GM12892 (cell line): ENCODE results near the gene RPL14.
A peak's percentile ranks its signal among the peaks of the same experiment; 100 is the strongest.
"Not testable (repeated sequence)": the region's sequence is repeated elsewhere in the genome, so short reads cannot be mapped to it uniquely, and the experiment has no call there.

Experiments used
- DNase-seq: peaks from one replicate; pipeline ENCODE4 v3.0.0; 2011; ENCODE audit not compliant: insufficient read length
- FAIRE-seq: peaks from 2 replicates; lab custom pipeline; 2011; peaks lifted over from hg19 to GRCh38; lab: Jason Lieb, UNC
- POLR2A ChIP-seq: IDR thresholded peaks from 2 replicates; pipeline ENCODE4 v1.6.1; 2011; ENCODE audit warnings: low read depth, low read length, control low read depth
- POLR2AphosphoS5 ChIP-seq: IDR thresholded peaks from 2 replicates; pipeline ENCODE4 v1.6.1; 2011; ENCODE audit warnings: low read depth, low read length, control low read depth
- TAF1 ChIP-seq: IDR thresholded peaks from 2 replicates; pipeline ENCODE4 v1.6.1; 2011; ENCODE audit warnings: low read depth, mild to moderate bottlenecking, control low read depth, low read length, borderline replicate concordance

RPL14 gene

GRCh38 chr3:40452562-40452875, 4.6 kb upstream of the RPL14 start:
- FAIRE-seq, result no peak
- no peak for DNase-seq
- TF ChIP-seq POLR2A (no peak), POLR2AphosphoS5 (no peak), TAF1 (no peak)

DNA sequence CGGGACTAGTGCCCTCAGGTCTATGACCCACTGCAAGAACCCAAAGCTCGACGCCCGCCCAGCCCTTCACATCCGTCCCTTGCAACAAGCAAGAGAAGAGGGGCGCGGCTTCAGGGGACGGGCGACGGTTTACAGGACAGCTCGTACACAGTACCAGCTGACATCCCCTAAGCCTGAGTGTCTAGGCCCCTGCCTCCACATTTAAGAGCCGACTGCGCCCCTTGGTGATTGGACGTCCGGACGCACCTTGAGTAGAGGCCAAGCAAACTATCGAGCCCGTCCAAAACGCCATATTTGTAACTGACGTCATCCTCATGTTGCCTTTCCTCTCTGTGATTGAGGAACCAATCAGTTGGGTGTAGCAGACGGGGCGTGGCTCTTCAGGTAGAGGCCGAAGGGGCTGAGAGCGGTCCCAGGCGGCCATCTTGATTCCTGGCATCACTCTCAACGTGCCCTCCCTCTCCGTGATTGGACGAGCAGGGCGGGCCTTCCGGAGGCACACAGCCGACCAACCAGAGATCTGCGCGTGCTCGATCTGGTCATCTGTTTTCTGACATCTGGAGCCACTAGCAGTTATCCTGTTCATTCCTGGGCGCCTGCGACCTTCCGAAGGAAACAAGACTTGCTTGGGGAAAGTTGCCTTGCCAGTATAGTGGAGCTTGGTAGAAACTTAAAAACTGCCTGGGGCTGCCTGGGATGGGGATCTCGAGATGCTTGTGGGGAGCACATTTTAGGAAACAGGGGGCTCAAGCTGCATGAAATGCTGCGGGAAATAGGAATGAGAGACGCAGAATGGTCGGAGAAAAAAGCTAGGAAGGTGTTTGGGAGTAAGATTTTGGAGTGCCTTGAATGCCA, 4.0 kb upstream of the RPL14 start:
- FAIRE-seq, result peak; percentile 99
- peak; percentile 89 for DNase-seq
- TF ChIP-seq TAF1, result peak; percentile 76
- peak; percentile 83 for TF ChIP-seq POLR2AphosphoS5
- peak; percentile 81; the same call in 1 of the 2 replicates for TF ChIP-seq POLR2A

GRCh38 chr3:40453933-40454332, 3.2 kb upstream of the RPL14 start:
- TF ChIP-seq POLR2A (no peak), POLR2AphosphoS5 (no peak), TAF1 (no peak)
- DNase-seq, result no peak
- no peak for FAIRE-seq

DNA sequence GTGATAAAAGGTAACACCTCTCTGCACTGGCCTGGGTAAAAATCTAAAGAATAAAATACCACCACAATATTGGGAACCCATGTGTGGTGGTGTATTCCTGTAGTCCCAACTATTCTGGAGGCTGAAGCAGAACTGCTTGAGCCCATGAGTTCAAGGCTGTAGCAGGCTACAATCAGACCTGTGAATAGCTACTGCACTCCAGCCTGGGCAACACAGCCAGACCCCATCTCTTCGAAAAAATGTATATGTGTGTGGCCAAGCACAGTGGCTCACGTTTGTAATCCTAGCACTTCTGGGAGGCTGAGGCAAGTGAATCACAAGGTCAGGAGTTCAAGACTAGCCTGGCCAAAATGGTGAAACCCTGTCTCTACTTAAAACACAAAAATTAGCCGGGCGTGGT, 1.8 kb upstream of the RPL14 start:
- no peak for FAIRE-seq
- no peak for DNase-seq
- TF ChIP-seq POLR2AphosphoS5 (no peak), TAF1 (no peak), POLR2A (no peak)

- FAIRE-seq (no peak), DNase-seq (no peak)
- no peak for TF ChIP-seq TAF1
- no peak for TF ChIP-seq POLR2A
- no peak for TF ChIP-seq POLR2AphosphoS5
These were observed 730 bp upstream of the RPL14 start for GRCh38 chr3:40456279-40456939.

- FAIRE-seq (no peak), DNase-seq (no peak)
- TF ChIP-seq POLR2A (no peak), POLR2AphosphoS5 (no peak), TAF1 (no peak)
These were observed 1.3 kb downstream of the RPL14 start for GRCh38 chr3:40458473-40458872.

DNA sequence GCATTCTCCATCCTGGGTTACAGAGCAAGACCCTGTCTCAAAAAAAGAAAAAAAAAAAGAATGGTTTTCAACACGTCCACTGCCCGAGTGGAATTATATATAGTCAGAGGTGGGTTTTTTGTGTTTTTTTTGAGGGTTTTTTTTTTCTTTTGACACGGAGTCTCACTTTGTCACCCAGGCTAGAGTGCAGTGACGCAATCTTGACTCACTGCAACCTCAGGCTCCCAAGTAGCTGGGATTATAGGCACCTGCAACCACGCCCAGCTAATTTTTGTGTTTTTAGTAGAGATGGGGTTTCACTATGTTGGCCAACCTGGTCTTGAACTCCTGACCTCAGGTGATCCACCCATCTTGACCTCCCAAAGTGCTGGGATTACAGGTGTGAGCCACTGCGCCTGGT, 3.3 kb downstream of the RPL14 start:
- FAIRE-seq, DNase-seq: not testable (repeated sequence)

DNA sequence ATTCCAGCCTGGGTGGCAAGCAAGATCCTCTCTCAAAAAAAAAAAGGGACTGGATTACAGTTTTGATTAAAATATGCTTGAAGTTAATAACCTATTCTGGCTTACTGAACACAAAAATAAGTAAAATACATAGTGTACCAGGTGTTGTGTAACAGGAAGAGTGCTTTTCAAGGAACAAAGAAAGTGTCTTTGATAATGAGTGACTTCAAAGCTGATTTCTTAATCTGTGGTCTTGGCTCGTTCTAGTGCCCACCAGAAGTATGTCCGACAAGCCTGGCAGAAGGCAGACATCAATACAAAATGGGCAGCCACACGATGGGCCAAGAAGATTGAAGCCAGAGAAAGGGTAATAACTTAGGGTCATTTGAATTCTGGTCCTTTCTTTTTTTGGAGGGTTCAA, 4.0 kb downstream of the RPL14 start:
- DNase-seq (no peak), FAIRE-seq (no peak)
- TF ChIP-seq TAF1 (no peak), POLR2A (no peak), POLR2AphosphoS5 (no peak)

DNA sequence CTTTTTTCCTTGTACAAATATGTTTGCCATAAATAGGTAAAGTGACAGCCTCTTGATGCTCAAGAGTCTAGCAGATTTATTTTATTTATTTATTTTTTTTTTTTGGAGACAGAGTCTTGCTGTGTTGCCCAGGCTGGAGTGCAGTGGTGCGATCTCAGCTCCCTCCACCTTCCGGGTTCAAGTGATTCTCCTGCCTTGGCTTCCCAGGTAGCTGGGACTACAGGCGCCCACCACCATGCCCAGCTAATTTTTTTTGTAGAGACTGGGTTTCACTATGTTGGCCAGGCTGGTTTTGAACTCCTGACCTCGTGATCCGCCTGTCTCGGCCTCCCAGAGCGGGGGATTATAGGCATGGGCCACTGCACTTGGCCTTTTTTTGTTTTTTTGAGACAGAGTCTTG, 5.7 kb downstream of the RPL14 start:
- DNase-seq, FAIRE-seq: not testable (repeated sequence)

DNA sequence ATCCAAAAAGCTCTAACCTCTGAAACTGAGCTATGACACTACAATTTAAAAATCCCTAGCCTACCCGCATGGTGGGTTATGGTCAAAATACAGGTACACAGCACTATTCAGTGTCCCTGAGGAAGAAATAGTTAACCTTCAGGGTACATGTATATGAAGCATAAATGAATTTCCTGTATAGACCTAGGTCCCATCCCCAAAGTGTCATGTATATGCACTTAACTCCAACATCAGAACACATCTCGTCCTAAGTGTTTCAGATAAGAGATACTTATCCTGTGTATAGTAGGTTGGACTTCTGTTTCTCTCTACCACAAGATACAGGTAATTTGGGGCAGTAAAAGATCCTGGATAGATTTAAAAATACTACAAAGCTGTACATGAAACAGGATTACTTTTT, 6.4 kb downstream of the RPL14 start:
- FAIRE-seq (no peak), DNase-seq (no peak)
- TF ChIP-seq POLR2A (peak; percentile 41; the same call in 1 of the 2 replicates), TAF1 (no peak), POLR2AphosphoS5 (peak; percentile 53; the same call in 1 of the 2 replicates)

DNA sequence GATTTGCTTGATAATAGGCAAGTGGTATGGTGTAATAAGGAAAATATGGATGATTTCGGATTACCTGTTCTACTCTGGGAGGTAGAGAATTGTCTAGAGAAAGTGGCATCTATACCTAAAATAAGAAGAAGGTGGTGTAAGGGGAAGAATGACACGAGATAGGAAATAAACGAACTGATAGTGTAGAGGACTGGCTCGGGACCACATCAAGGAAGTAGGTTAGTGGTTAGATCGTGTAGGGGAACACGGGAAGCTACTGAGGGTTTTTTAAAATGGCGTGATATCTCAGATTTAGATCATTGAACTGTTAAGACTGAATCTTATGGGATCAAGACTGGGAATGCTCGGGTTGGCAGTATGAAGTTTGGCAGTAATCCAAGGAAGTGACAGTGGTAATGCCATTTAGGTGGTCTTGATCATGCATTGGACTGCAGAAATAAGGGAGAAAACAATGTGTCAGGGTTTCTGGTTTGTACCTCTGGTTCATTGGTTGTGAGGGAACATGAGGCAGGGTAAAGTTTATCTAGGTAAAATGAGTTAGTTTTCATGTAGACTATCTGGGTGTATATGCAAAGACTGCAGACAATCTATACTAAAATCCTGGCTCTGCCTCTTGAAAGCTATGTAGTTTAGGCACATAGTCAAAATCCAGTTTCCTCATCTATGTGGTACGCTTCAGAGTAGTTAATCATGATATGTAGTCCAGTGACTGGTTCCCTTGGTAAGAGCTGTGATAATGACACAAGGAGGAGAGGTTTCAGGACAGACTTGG, 7.4 kb downstream of the RPL14 start:
- TF ChIP-seq POLR2AphosphoS5, result no peak; the same call in 1 of the 2 replicates
- TF ChIP-seq POLR2A, result no peak; the same call in 1 of the 2 replicates
- no peak for TF ChIP-seq TAF1
- no peak for FAIRE-seq
- no peak for DNase-seq

DNA sequence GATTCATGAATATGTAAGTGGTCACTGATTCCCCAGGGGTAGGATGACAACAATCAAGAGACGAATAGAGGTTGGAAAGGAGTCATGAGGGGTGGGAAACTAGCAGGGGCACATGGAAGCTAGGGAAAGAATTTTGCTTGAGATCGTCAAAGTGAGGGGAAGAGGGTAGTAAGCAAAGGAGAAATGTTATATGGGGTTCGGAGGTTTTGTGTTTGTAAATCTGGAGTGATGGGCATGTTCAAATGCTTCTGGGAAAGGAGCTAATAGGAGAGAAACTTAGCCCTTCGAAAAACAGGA, 7.9 kb downstream of the RPL14 start:
- FAIRE-seq (no peak), DNase-seq (no peak)
- TF ChIP-seq POLR2A (no peak), POLR2AphosphoS5 (no peak), TAF1 (no peak)
